ENCODE data around the gene ARSA. TPM values are rescaled to one million over a fixed set of nuclear protein-coding genes. Genes with fewer than 3 reads are reported as not detected.

Gene ARSA
- total and polyA plus RNA-seq, 2 of the 13 experiments (the other 11 are each of a cell fraction or from before 2014, with no cell fraction given): 9.0 to 11.5 TPM

DNA sequence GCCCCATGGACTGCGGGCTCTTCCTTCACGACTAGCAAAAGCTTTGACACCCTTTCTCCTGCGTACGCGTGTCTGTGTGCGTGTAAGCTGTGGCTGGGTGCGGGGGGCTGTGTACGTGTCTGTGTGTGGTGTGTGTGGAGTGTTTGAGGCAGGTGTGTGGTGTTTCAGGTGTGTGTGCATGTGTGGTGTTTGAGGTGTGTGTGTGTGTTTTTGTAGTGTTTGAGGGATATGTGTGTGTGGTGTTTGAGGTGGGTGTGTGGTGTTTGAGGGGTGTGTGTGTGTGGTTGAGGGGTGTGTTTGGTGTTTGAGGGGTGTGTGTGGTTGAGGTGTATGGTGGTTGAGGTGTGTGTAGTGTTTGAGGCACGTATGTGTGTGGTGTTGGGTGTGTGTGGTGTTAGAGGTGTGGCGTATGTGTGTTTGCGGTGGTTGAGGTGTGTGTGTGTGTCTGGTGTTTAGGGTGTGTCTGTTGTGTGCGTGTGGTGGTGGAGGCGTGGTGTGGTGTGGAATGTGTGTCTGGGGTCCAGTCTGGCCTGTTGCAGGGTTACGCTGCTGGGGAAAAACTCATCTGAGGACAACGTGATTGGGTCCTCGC is 687 bp upstream of the ARSA start (continued):
- 0 out of 2 replicates have a peak, but pooled peaks have one; percentile 2 for TF ChIP-seq FOSL2 (CRISPR knock-in tag; IDR thresholded peaks at IDR 0.05)
- TF ChIP-seq, protein P1, sequence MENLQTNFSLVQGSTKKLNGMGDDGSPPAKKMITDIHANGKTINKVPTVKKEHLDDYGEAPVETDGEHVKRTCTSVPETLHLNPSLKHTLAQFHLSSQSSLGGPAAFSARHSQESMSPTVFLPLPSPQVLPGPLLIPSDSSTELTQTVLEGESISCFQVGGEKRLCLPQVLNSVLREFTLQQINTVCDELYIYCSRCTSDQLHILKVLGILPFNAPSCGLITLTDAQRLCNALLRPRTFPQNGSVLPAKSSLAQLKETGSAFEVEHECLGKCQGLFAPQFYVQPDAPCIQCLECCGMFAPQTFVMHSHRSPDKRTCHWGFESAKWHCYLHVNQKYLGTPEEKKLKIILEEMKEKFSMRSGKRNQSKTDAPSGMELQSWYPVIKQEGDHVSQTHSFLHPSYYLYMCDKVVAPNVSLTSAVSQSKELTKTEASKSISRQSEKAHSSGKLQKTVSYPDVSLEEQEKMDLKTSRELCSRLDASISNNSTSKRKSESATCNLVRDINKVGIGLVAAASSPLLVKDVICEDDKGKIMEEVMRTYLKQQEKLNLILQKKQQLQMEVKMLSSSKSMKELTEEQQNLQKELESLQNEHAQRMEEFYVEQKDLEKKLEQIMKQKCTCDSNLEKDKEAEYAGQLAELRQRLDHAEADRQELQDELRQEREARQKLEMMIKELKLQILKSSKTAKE (CRISPR knock-in tag; IDR thresholded peaks at IDR 0.05; ENCODE audit: borderline replicate concordance): 0 out of 2 replicates have a peak, but pooled peaks have one; percentile 24
- peak; percentile 51; the same call in 1 of the 2 replicates for TF ChIP-seq ZBTB38 (CRISPR knock-in tag; IDR thresholded peaks at IDR 0.05)
- TF ChIP-seq, protein P2, sequence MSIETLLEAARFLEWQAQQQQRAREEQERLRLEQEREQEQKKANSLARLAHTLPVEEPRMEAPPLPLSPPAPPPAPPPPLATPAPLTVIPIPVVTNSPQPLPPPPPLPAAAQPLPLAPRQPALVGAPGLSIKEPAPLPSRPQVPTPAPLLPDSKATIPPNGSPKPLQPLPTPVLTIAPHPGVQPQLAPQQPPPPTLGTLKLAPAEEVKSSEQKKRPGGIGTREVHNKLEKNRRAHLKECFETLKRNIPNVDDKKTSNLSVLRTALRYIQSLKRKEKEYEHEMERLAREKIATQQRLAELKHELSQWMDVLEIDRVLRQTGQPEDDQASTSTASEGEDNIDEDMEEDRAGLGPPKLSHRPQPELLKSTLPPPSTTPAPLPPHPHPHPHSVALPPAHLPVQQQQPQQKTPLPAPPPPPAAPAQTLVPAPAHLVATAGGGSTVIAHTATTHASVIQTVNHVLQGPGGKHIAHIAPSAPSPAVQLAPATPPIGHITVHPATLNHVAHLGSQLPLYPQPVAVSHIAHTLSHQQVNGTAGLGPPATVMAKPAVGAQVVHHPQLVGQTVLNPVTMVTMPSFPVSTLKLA (IDR thresholded peaks at IDR 0.05): peak; percentile 13; the same call in 1 of the 2 replicates
- TF ChIP-seq ZBTB7A (CRISPR knock-in tag; IDR thresholded peaks at IDR 0.05): no peak
- TF ChIP-seq, protein P3, sequence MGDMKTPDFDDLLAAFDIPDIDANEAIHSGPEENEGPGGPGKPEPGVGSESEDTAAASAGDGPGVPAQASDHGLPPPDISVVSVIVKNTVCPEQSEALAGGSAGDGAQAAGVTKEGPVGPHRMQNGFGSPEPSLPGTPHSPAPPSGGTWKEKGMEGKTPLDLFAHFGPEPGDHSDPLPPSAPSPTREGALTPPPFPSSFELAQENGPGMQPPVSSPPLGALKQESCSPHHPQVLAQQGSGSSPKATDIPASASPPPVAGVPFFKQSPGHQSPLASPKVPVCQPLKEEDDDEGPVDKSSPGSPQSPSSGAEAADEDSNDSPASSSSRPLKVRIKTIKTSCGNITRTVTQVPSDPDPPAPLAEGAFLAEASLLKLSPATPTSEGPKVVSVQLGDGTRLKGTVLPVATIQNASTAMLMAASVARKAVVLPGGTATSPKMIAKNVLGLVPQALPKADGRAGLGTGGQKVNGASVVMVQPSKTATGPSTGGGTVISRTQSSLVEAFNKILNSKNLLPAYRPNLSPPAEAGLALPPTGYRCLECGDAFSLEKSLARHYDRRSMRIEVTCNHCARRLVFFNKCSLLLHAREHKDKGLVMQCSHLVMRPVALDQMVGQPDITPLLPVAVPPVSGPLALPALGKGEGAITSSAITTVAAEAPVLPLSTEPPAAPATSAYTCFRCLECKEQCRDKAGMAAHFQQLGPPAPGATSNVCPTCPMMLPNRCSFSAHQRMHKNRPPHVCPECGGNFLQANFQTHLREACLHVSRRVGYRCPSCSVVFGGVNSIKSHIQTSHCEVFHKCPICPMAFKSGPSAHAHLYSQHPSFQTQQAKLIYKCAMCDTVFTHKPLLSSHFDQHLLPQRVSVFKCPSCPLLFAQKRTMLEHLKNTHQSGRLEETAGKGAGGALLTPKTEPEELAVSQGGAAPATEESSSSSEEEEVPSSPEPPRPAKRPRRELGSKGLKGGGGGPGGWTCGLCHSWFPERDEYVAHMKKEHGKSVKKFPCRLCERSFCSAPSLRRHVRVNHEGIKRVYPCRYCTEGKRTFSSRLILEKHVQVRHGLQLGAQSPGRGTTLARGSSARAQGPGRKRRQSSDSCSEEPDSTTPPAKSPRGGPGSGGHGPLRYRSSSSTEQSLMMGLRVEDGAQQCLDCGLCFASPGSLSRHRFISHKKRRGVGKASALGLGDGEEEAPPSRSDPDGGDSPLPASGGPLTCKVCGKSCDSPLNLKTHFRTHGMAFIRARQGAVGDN (CRISPR knock-in tag; IDR thresholded peaks at IDR 0.05): 0 out of 2 replicates have a peak, but pooled peaks have one; percentile 7
- no peak for TF ChIP-seq ZNF232 (CRISPR knock-in tag; IDR thresholded peaks at IDR 0.05; ENCODE audit: borderline replicate concordance)
- TF ChIP-seq HIVEP1 (CRISPR knock-in tag; IDR thresholded peaks at IDR 0.05): 0 out of 2 replicates have a peak, but pooled peaks have one; percentile 36
- TF ChIP-seq, protein P4, sequence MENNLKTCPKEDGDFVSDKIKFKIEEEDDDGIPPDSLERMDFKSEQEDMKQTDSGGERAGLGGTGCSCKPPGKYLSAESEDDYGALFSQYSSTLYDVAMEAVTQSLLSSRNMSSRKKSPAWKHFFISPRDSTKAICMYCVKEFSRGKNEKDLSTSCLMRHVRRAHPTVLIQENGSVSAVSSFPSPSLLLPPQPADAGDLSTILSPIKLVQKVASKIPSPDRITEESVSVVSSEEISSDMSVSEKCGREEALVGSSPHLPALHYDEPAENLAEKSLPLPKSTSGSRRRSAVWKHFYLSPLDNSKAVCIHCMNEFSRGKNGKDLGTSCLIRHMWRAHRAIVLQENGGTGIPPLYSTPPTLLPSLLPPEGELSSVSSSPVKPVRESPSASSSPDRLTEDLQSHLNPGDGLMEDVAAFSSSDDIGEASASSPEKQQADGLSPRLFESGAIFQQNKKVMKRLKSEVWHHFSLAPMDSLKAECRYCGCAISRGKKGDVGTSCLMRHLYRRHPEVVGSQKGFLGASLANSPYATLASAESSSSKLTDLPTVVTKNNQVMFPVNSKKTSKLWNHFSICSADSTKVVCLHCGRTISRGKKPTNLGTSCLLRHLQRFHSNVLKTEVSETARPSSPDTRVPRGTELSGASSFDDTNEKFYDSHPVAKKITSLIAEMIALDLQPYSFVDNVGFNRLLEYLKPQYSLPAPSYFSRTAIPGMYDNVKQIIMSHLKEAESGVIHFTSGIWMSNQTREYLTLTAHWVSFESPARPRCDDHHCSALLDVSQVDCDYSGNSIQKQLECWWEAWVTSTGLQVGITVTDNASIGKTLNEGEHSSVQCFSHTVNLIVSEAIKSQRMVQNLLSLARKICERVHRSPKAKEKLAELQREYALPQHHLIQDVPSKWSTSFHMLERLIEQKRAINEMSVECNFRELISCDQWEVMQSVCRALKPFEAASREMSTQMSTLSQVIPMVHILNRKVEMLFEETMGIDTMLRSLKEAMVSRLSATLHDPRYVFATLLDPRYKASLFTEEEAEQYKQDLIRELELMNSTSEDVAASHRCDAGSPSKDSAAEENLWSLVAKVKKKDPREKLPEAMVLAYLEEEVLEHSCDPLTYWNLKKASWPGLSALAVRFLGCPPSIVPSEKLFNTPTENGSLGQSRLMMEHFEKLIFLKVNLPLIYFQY (CRISPR knock-in tag; IDR thresholded peaks at IDR 0.05; ENCODE audit: borderline replicate concordance): no peak
- TF ChIP-seq KDM5B (CRISPR knock-in tag; IDR thresholded peaks at IDR 0.05; ENCODE audit: borderline replicate concordance): no peak
- TF ChIP-seq TARDBP (CRISPR knock-in tag; IDR thresholded peaks at IDR 0.05): peak; percentile 72
- no peak for TF ChIP-seq ISL2 (CRISPR knock-in tag; IDR thresholded peaks at IDR 0.05)

Data from HepG2 (cell line).